Left colon (tissue), 2 donors: ENCODE data around the gene SF1. TPM values are rescaled to one million over a fixed set of nuclear protein-coding genes. Genes with fewer than 3 reads are reported as not detected.
A peak's percentile ranks its signal among the peaks of the same experiment; 100 is the strongest.

ENCODE experiments used
- ATAC-seq: fragments of 200-7000 bp; cut with Tn5 transposase; one replicate; pipeline ENCODE4 v1.9.1; 2020; ENCODE audit warnings: mild to moderate bottlenecking, moderate library complexity
- DNase-seq, 2 donors: peaks; one replicate each; pipeline ENCODE4 v3.0.0-alpha.2; 2020
- intact Hi-C, 2 donors: fragments of 100-400 bp; cut with DNase I in 1 of 2; cut with micrococcal nuclease in 1 of 2; formaldehyde crosslinking; loops; one replicate each; pipeline versions ENCODE4 v1.11.2 to v1.14.0; 2022; cut with DNase I, micrococcal nuclease
- total RNA-seq, 2 donors: library from RNA; stranded (reverse); fragmentation: NEBNext Ultra II Directional; extraction: Animal tissue kit (Norgen Biotek cat#: 25700); gene quantifications; one replicate each; pipeline ENCODE4 v1.2.1, GENCODE V29; 2021
- donor health status: DM: no; HTN: no; CAD: no.
- donor health status: DM: yes; HTN: yes; CAD: no.

The SF1 gene
- total RNA-seq, 2 donors from 2014 or later, result 201 to 216 TPM

- ATAC-seq (no peak), DNase-seq (peak in 1 of 2 donors; percentile 18)
- intact Hi-C loops, result no loop called here
Measured at GRCh38 chr11:64788321-64789215, 10.2 kb upstream of the SF1 start.

GRCh38 chr11:64787526-64788320 lies 9.4 kb upstream of the SF1 start:
- intact Hi-C loops, result no loop called here
- peak; percentile 63 to 88 for DNase-seq
- peak; percentile 67 for ATAC-seq

GRCh38 chr11:64786308-64786707 lies 8.0 kb upstream of the SF1 start:
- DNase-seq, result peak in 1 of 2 donors; percentile 23
- intact Hi-C loops, result no loop called here
- ATAC-seq, result no peak

- DNase-seq, result peak in 1 of 2 donors; percentile 28
- ATAC-seq, result peak; percentile 82
Measured at GRCh38 chr11:64784813-64785581, 6.7 kb upstream of the SF1 start.

GRCh38 chr11:64778223-64778472 lies 194 bp downstream of the SF1 start:
- ATAC-seq (peak; percentile 2), DNase-seq (no peak)
- intact Hi-C loops, result no loop called here

More at GRCh38 chr11:64784813-64785581, 6.7 kb upstream of the SF1 start:
- intact Hi-C loops, result no loop called here

GRCh38 chr11:64777449-64778222 lies 706 bp downstream of the SF1 start:
- ATAC-seq (peak; percentile 36), DNase-seq (peak; percentile 80 to 88)
- intact Hi-C loops, result no loop called here

GRCh38 chr11:64776875-64777274 lies 1.5 kb downstream of the SF1 start:
- ATAC-seq (no peak), DNase-seq (no peak)
- intact Hi-C loops, result no loop called here

GRCh38 chr11:64776425-64776824 lies 1.9 kb downstream of the SF1 start:
- DNase-seq (no peak), ATAC-seq (no peak)
- intact Hi-C loops, result no loop called here

GRCh38 chr11:64774144-64774543 lies 4.2 kb downstream of the SF1 start:
- no peak for ATAC-seq
- no peak for DNase-seq
- intact Hi-C loops, result no loop called here

GRCh38 chr11:64772303-64773018 lies 5.9 kb downstream of the SF1 start:
- DNase-seq (no peak), ATAC-seq (no peak)
- intact Hi-C loops, result no loop called here

- ATAC-seq (no peak), DNase-seq (no peak)
- intact Hi-C loops, result no loop called here
Measured at GRCh38 chr11:64771861-64772260, 6.5 kb downstream of the SF1 start.

- ATAC-seq, result no peak
- DNase-seq, result no peak
- intact Hi-C loops, result no loop called here
Measured at GRCh38 chr11:64770120-64770519, 8.2 kb downstream of the SF1 start.

GRCh38 chr11:64769283-64769682 lies 9.1 kb downstream of the SF1 start:
- ATAC-seq (no peak), DNase-seq (peak in 1 of 2 donors; percentile 6)
- intact Hi-C loops, result no loop called here

- intact Hi-C loops, result no loop called here
- no peak for ATAC-seq
- DNase-seq, result peak in 1 of 2 donors; percentile 13
Measured at GRCh38 chr11:64768300-64768694, 10.0 kb downstream of the SF1 start.

GRCh38 chr11:64767344-64768299 lies 10.7 kb downstream of the SF1 start:
- peak; percentile 49 for ATAC-seq
- peak; percentile 57 to 86 for DNase-seq
- intact Hi-C loops, result no loop called here

- no peak for ATAC-seq
- DNase-seq, result peak in 1 of 2 donors; percentile 21
- intact Hi-C loops, result no loop called here
Measured at GRCh38 chr11:64766881-64767280, 11.5 kb downstream of the SF1 start.
